GM10266 (cell line): ENCODE results near the gene CDH11.

ENCODE experiments used
- DNase-seq: peaks from one replicate; pipeline ENCODE4 v3.0.0; 2012; ENCODE audit errors: extremely low spot score
- CTCF ChIP-seq: IDR thresholded peaks from 2 replicates; pipeline ENCODE4 v1.5.1; 2012; ENCODE audit warnings: mild to moderate bottlenecking, low read depth; ENCODE audit not compliant: control insufficient read depth, insufficient read depth; ENCODE audit errors: missing control alignments

Gene CDH11

GRCh38 chr16:65117811-65118448 lies 3.9 kb downstream of the CDH11 start:
- TF ChIP-seq CTCF, result peak; percentile 83
- peak; percentile 69 for DNase-seq

DNA sequence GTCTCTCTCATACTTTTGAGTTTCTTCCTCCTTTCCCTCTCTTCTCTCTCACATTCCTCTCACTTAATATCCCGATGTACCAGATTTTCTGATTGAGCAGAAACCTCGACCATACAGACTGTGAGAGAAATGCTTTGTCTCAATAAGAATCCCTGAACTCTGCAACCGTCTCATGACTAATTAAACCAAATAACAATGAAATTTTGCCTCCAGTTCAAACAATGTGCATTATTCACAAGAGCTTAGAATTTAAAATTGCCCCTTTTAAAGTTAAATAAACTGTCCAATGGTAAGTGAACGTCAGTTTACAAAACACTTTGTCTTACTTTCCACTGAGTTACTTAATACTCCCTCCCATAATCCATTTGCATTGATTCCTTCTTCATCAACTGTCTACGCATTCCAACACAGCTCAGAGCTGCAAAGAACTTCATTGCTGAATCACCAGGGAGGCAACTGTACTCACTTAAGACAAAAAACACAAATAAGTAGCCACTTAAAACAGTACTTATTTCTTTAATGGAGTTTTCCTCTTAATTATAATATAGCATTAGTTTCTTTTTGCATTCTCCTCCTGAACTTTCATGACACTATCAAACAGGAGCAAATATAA lies 4.9 kb downstream of the CDH11 start:
- no peak for TF ChIP-seq CTCF
- DNase-seq, result no peak

DNA sequence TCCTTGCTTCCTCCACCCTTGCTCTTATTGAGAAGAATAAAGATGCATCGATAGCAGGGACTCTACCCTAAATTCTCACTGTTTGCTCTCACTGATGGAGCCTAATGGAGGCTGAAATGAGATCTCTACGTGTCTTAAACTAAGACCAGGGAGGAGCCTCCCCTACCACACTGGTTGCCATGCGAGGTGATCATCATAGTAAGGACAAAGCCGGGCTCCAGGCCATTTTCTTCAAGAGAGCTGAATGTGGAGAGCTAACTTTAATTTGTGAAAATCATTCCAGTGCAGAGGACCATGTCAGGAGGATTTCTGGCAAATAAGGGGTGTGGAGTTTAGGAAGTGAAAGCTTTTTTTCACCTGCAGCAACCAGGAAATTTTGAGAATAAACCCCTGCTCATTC lies 5.6 kb downstream of the CDH11 start:
- TF ChIP-seq CTCF, result no peak
- DNase-seq, result no peak

GRCh38 chr16:65114527-65114926 lies 7.3 kb downstream of the CDH11 start:
- DNase-seq, result no peak
- no peak for TF ChIP-seq CTCF

- DNase-seq, result no peak
- no peak for TF ChIP-seq CTCF
Measured at GRCh38 chr16:65113441-65113840, 8.4 kb downstream of the CDH11 start.

- DNase-seq, result no peak
- TF ChIP-seq CTCF, result no peak
Measured at GRCh38 chr16:65111306-65111705, 10.6 kb downstream of the CDH11 start.

GRCh38 chr16:65106757-65107156 lies 15.1 kb downstream of the CDH11 start:
- TF ChIP-seq CTCF, result no peak
- DNase-seq, result no peak
